GM19468 (cell line): Measurements from ENCODE around the gene COPS6.

Experiments
- ATAC-seq: cut with Tn5 transposase; IDR thresholded peaks from one replicate; pipeline ENCODE4 v1.9.1; 2021; ENCODE audit warnings: mild to moderate bottlenecking, moderate library complexity, moderate number of reproducible peaks; ENCODE audit not compliant: unreplicated experiment; ENCODE audit errors: extremely low read depth

COPS6 gene

GRCh38 chr7:100100420-100101015 is 11.7 kb downstream of the COPS6 start:
- peak; percentile 33 for ATAC-seq

GRCh38 chr7:100101016-100101862 is 12.5 kb downstream of the COPS6 start, which contains the start of the genes AP4M1 and MCM7:
AP4M1 (plus strand) TSS chr7:100101643; CDS start chr7:100101715, 72 bp downstream.
MCM7 (minus strand) TSS chr7:100101397; CDS start chr7:100101294, 103 bp downstream.
- peak; percentile 58 for ATAC-seq

- ATAC-seq: no peak
Observed at GRCh38 chr7:100102950-100103840, 14.4 kb downstream of the COPS6 start.

- no peak for ATAC-seq
Observed at GRCh38 chr7:100105534-100105933, 16.8 kb downstream of the COPS6 start.

- no peak for ATAC-seq
Observed at GRCh38 chr7:100106633-100107032, 17.9 kb downstream of the COPS6 start.

- ATAC-seq: no peak
Observed at GRCh38 chr7:100107125-100107737, 18.5 kb downstream of the COPS6 start.

- ATAC-seq: no peak
Observed at GRCh38 chr7:100107890-100108289, 19.1 kb downstream of the COPS6 start.

- no peak for ATAC-seq
Observed at GRCh38 chr7:100109521-100110163, 20.9 kb downstream of the COPS6 start.

GRCh38 chr7:100111156-100111555 is 22.4 kb downstream of the COPS6 start:
- ATAC-seq: no peak

- ATAC-seq: no peak
Observed at GRCh38 chr7:100111914-100112313, 23.1 kb downstream of the COPS6 start.

- no peak for ATAC-seq
Observed at GRCh38 chr7:100115026-100115425, 26.3 kb downstream of the COPS6 start.

- no peak for ATAC-seq
Observed at GRCh38 chr7:100118388-100119071, 29.8 kb downstream of the COPS6 start.

- peak; percentile 33 for ATAC-seq
Observed at GRCh38 chr7:100119072-100119969, 30.6 kb downstream of the COPS6 start, which contains the start of the genes CNPY4 and TAF6. CNPY4 (plus strand) TSS chr7:100119634; CDS start chr7:100119745, 111 bp downstream. TAF6 (minus strand) TSS chr7:100119358; CDS start chr7:100114209, 5,149 bp downstream.

- no peak for ATAC-seq
Observed at GRCh38 chr7:100119970-100120732, 31.4 kb downstream of the COPS6 start.

GRCh38 chr7:100120733-100121036 is 31.9 kb downstream of the COPS6 start:
- ATAC-seq: no peak

GRCh38 chr7:100122067-100122466 is 33.3 kb downstream of the COPS6 start:
- ATAC-seq: no peak

GRCh38 chr7:100122568-100122967 is 33.8 kb downstream of the COPS6 start:
- ATAC-seq: no peak
